K562 (cell line): Measurements from ENCODE around the gene POLRMT. TPM values are rescaled to one million over a fixed set of nuclear protein-coding genes. Genes with fewer than 3 reads are reported as not detected.

Experiments
- ATF4 ChIP-seq: fragments of 450-650 bp; formaldehyde crosslinking; IDR thresholded peaks from 2 replicates; pipeline ENCODE4 v1.4.0; 2022; ENCODE audit warnings: mild to moderate bottlenecking, moderate library complexity
- CLOCK ChIP-seq: fragments of 250-450 bp; sonication (Bioruptor Pico); IDR thresholded peaks from 2 replicates; pipeline ENCODE4 v1.4.0; 2020; ENCODE audit warnings: mild to moderate bottlenecking, moderate library complexity, borderline replicate concordance
- HOMEZ ChIP-seq: fragments of 250-450 bp; sonication (Bioruptor Pico); IDR thresholded peaks from 2 replicates; pipeline ENCODE4 v1.4.0; 2020; ENCODE audit warnings: mild to moderate bottlenecking, moderate library complexity
- ILF3 ChIP-seq: fragments of 450-650 bp; IDR thresholded peaks from 2 replicates; pipeline ENCODE4 v1.6.1; 2018; ENCODE audit warnings: antibody characterized with exemption, mild to moderate bottlenecking, moderate library complexity, borderline replicate concordance
- MBD2 ChIP-seq: sonication (generic); IDR thresholded peaks from 2 replicates; pipeline ENCODE4 v1.6.1; 2016; ENCODE audit warnings: low read depth, borderline replicate concordance
- NELFE ChIP-seq: IDR thresholded peaks from 2 replicates; pipeline ENCODE4 v1.6.1; 2011; ENCODE audit warnings: mild to moderate bottlenecking; ENCODE audit not compliant: insufficient read depth, insufficient read length
- NR0B1 ChIP-seq: fragments of 450-650 bp; IDR thresholded peaks from one replicate; pipeline ENCODE4 v1.6.1; 2018; ENCODE audit warnings: mild to moderate bottlenecking, moderate library complexity; ENCODE audit not compliant: partially characterized antibody
- NR3C1 ChIP-seq: sonication (generic); formaldehyde crosslinking; IDR thresholded peaks from 2 replicates; pipeline ENCODE4 v1.8.1; 2022; ENCODE audit warnings: missing genetic modification reagents
- NUFIP1 ChIP-seq: fragments of 450-650 bp; IDR thresholded peaks from 2 replicates; pipeline ENCODE4 v1.6.1; 2018; ENCODE audit not compliant: partially characterized antibody
- POLR2A ChIP-seq: fragments of 450-650 bp; conservative IDR thresholded peaks from 2 replicates; pipeline ENCODE4 v1.6.1; 2016
- POLR2B ChIP-seq: fragments of 450-650 bp; IDR thresholded peaks from 2 replicates; pipeline ENCODE4 v1.6.1; 2018; ENCODE audit warnings: low read depth; ENCODE audit not compliant: partially characterized antibody
- PREB ChIP-seq: sonication (generic); formaldehyde crosslinking; IDR thresholded peaks from 2 replicates; pipeline ENCODE4 v1.8.1; 2023; ENCODE audit warnings: mild to moderate bottlenecking, missing genetic modification reagents
- RBM22 ChIP-seq: fragments of 200-400 bp; formaldehyde crosslinking; IDR thresholded peaks from 2 replicates; pipeline ENCODE4 v1.6.1; 2018; ENCODE audit warnings: low read length, low read depth; ENCODE audit not compliant: poor library complexity, severe bottlenecking
- SUPT5H ChIP-seq: fragments of 450-650 bp; IDR thresholded peaks from 2 replicates; pipeline ENCODE4 v1.6.1; 2016
- TEAD1 ChIP-seq, 2 experiments: fragments of 450-650 bp in 1 of 2; sonication (generic) in 1 of 2; formaldehyde crosslinking; IDR thresholded peaks; 2 replicates each; pipeline versions ENCODE4 v1.4.0 to v1.8.0; 2020 to 2022; ENCODE audit warnings: mild to moderate bottlenecking in 2 of 2, missing genetic modification reagents in 1 of 2
- ZBTB1 ChIP-seq: sonication (generic); formaldehyde crosslinking; IDR thresholded peaks from 2 replicates; pipeline ENCODE4 v1.8.1; 2023; ENCODE audit warnings: missing genetic modification reagents, low read depth, mild to moderate bottlenecking, borderline replicate concordance
- ZNF165 ChIP-seq: fragments of 250-450 bp; sonication (Bioruptor Pico); IDR thresholded peaks from 2 replicates; pipeline ENCODE4 v1.4.0; 2020; ENCODE audit warnings: borderline replicate concordance
- ZNF384 ChIP-seq: IDR thresholded peaks from 2 replicates; pipeline ENCODE4 v1.6.1; 2012; ENCODE audit warnings: low read depth, low read length, improper control_type of control experiment
- ZNF445 ChIP-seq: fragments of 250-450 bp; sonication (Bioruptor Pico); IDR thresholded peaks from 2 replicates; pipeline ENCODE4 v1.4.0; 2020; ENCODE audit warnings: low read depth, mild to moderate bottlenecking, moderate library complexity
- ZSCAN32 ChIP-seq: fragments of 450-650 bp; formaldehyde crosslinking; IDR thresholded peaks from 2 replicates; pipeline ENCODE4 v1.4.0; 2020; ENCODE audit warnings: mild to moderate bottlenecking, moderate library complexity
- polyA plus RNA-seq, 8 experiments: library from polyadenylated mRNA; depleted of rRNA in 4 of 8; stranded (reverse) in 5 of 8; unstranded in 3 of 8; fragments of >200 nt; fragmentation: Nextera tagmentation in 2 of 8; fragmentation: Illumina TruSeq in 1 of 8; extraction: Ambion mirVana in 2 of 8; extraction: Trizol in 1 of 8; gene quantifications; 2 replicates each; pipeline versions ENCODE4 v1.2.1 to v1.2.3, GENCODE V29; 2011 to 2014; ENCODE audit warnings: inconsistent platforms in 1 of 8, missing spikeins in 1 of 8
- total RNA-seq, 7 experiments: library from RNA; depleted of rRNA in 6 of 7; stranded (reverse); fragments of >200 nt in 6 of 7; fragmentation: Illumina TruSeq in 2 of 7; extraction: Trizol in 2 of 7; gene quantifications; 2 replicates each; pipeline versions ENCODE4 v1.2.1 to v1.2.3, GENCODE V29; 2011 to 2021; ENCODE audit warnings: low replicate concordance in 1 of 7

POLRMT gene
- total and polyA plus RNA-seq, 9 of the 15 experiments (the other 6 are each of a cell fraction or from before 2014, with no cell fraction given) = 30.3 to 144 (median 68.0) TPM

GRCh38 chr19:583968-584239 is 49.4 kb downstream of the POLRMT start (continued):
- no peak for TF ChIP-seq NR0B1
- TF ChIP-seq NR3C1 (CRISPR knock-in tag) = no peak
- TF ChIP-seq ILF3 = 0 out of 2 replicates have a peak, but pooled peaks have one; percentile 20
- no peak for TF ChIP-seq ZNF384
- TF ChIP-seq POLR2B = peak; percentile 79
- TF ChIP-seq MBD2 = 0 out of 2 replicates have a peak, but pooled peaks have one; percentile 13
- TF ChIP-seq ATF4 = 0 out of 2 replicates have a peak, but pooled peaks have one; percentile 2
- TF ChIP-seq ZBTB1 (CRISPR knock-in tag) = no peak
- peak; percentile 78; the same call in 1 of the 2 replicates for TF ChIP-seq POLR2A
- TF ChIP-seq NUFIP1 = no peak
- no peak for TF ChIP-seq ZNF445
- no peak for TF ChIP-seq NELFE
- TF ChIP-seq ZSCAN32 (CRISPR knock-in tag) = 0 out of 2 replicates have a peak, but pooled peaks have one; percentile 33
- TF ChIP-seq CLOCK (CRISPR knock-in tag) = no peak
- peak; percentile 83 for TF ChIP-seq SUPT5H
- 0 out of 4 replicates have a peak, but pooled peaks of 1 of the 2 experiments have one; percentile 6 for TF ChIP-seq TEAD1 (CRISPR knock-in tag; IDR thresholded peaks at IDR 0.05)
- TF ChIP-seq ZNF165 (CRISPR knock-in tag) = no peak
- TF ChIP-seq HOMEZ (CRISPR knock-in tag) = no peak
- no peak for TF ChIP-seq PREB (CRISPR knock-in tag)
- TF ChIP-seq RBM22 = peak; percentile 25
